ENCODE measurements around the gene OR10J4. TPM values are rescaled to one million over a fixed set of nuclear protein-coding genes. Genes with fewer than 3 reads are reported as not detected.

The OR10J4 gene
- not detected for polyA plus RNA-seq (2012; ENCODE audit: missing spikeins)

- no peak for FAIRE-seq
- TF ChIP-seq POLR2AphosphoS5 (IDR thresholded peaks at IDR 0.05; ENCODE audit: low read depth, low read length) = no peak
- TF ChIP-seq TAF1 (IDR thresholded peaks at IDR 0.05; ENCODE audit: borderline replicate concordance, low read depth, low read length) = no peak
- no peak for TF ChIP-seq POLR2A (IDR thresholded peaks at IDR 0.05; ENCODE audit: low read depth, low read length)
- no peak for DNase-seq (ENCODE audit: insufficient read length)
Observed at GRCh38 chr1:159431904-159432303, at the start of gene OR10J4. Gene OR10J4, plus strand, starts transcription at chr1:159432204.

GRCh38 chr1:159406821-159407220 lies 25.2 kb upstream of the OR10J4 start:
- DNase-seq (ENCODE audit: insufficient read length) (no peak), FAIRE-seq (no peak)
- TF ChIP-seq POLR2AphosphoS5 (IDR thresholded peaks at IDR 0.05; ENCODE audit: low read depth, low read length) (no peak), POLR2A (IDR thresholded peaks at IDR 0.05; ENCODE audit: low read depth, low read length) (no peak), TAF1 (IDR thresholded peaks at IDR 0.05; ENCODE audit: borderline replicate concordance, low read depth, low read length) (no peak)

GRCh38 chr1:159408862-159409400 lies 23.1 kb upstream of the OR10J4 start:
- no peak for DNase-seq (ENCODE audit: insufficient read length)
- no peak for FAIRE-seq
- TF ChIP-seq POLR2A (IDR thresholded peaks at IDR 0.05; ENCODE audit: low read depth, low read length) (no peak), POLR2AphosphoS5 (IDR thresholded peaks at IDR 0.05; ENCODE audit: low read depth, low read length) (no peak), TAF1 (IDR thresholded peaks at IDR 0.05; ENCODE audit: borderline replicate concordance, low read depth, low read length) (no peak)

GRCh38 chr1:159421821-159422220 lies 10.2 kb upstream of the OR10J4 start:
- DNase-seq (ENCODE audit: insufficient read length) = no peak
- no peak for FAIRE-seq
- no peak for TF ChIP-seq TAF1 (IDR thresholded peaks at IDR 0.05; ENCODE audit: borderline replicate concordance, low read depth, low read length)
- no peak for TF ChIP-seq POLR2AphosphoS5 (IDR thresholded peaks at IDR 0.05; ENCODE audit: low read depth, low read length)
- no peak for TF ChIP-seq POLR2A (IDR thresholded peaks at IDR 0.05; ENCODE audit: low read depth, low read length)

GRCh38 chr1:159428536-159428935 lies 3.5 kb upstream of the OR10J4 start:
- DNase-seq (ENCODE audit: insufficient read length) (no peak), FAIRE-seq (no peak)

GRCh38 chr1:159429074-159429861 lies 2.7 kb upstream of the OR10J4 start:
- TF ChIP-seq POLR2A (IDR thresholded peaks at IDR 0.05; ENCODE audit: low read depth, low read length) (no peak), TAF1 (IDR thresholded peaks at IDR 0.05; ENCODE audit: borderline replicate concordance, low read depth, low read length) (no peak), POLR2AphosphoS5 (IDR thresholded peaks at IDR 0.05; ENCODE audit: low read depth, low read length) (no peak)
- FAIRE-seq (no peak), DNase-seq (ENCODE audit: insufficient read length) (no peak)

More at GRCh38 chr1:159428536-159428935, 3.5 kb upstream of the OR10J4 start:
- no peak for TF ChIP-seq POLR2A (IDR thresholded peaks at IDR 0.05; ENCODE audit: low read depth, low read length)
- no peak for TF ChIP-seq TAF1 (IDR thresholded peaks at IDR 0.05; ENCODE audit: borderline replicate concordance, low read depth, low read length)
- no peak for TF ChIP-seq POLR2AphosphoS5 (IDR thresholded peaks at IDR 0.05; ENCODE audit: low read depth, low read length)

GRCh38 chr1:159430985-159431384 lies 1.0 kb upstream of the OR10J4 start:
- no peak for TF ChIP-seq TAF1 (IDR thresholded peaks at IDR 0.05; ENCODE audit: borderline replicate concordance, low read depth, low read length)
- no peak for TF ChIP-seq POLR2AphosphoS5 (IDR thresholded peaks at IDR 0.05; ENCODE audit: low read depth, low read length)
- TF ChIP-seq POLR2A (IDR thresholded peaks at IDR 0.05; ENCODE audit: low read depth, low read length) = no peak
- DNase-seq (ENCODE audit: insufficient read length) (no peak), FAIRE-seq (no peak)

- FAIRE-seq (no peak), DNase-seq (ENCODE audit: insufficient read length) (no peak)
- TF ChIP-seq POLR2A (IDR thresholded peaks at IDR 0.05; ENCODE audit: low read depth, low read length) (no peak), TAF1 (IDR thresholded peaks at IDR 0.05; ENCODE audit: borderline replicate concordance, low read depth, low read length) (no peak), POLR2AphosphoS5 (IDR thresholded peaks at IDR 0.05; ENCODE audit: low read depth, low read length) (no peak)
Observed at GRCh38 chr1:159436469-159436868, 4.5 kb downstream of the OR10J4 start.

GRCh38 chr1:159439422-159439821 lies 7.4 kb downstream of the OR10J4 start, which contains the start of gene OR10J1:
Gene OR10J1, plus strand, starts transcription at chr1:159439722. Its CDS starts 70 bp downstream, at chr1:159439792.
- TF ChIP-seq POLR2AphosphoS5 (IDR thresholded peaks at IDR 0.05; ENCODE audit: low read depth, low read length) (no peak), POLR2A (IDR thresholded peaks at IDR 0.05; ENCODE audit: low read depth, low read length) (no peak), TAF1 (IDR thresholded peaks at IDR 0.05; ENCODE audit: borderline replicate concordance, low read depth, low read length) (no peak)
- no peak for FAIRE-seq
- DNase-seq (ENCODE audit: insufficient read length) = no peak

- DNase-seq (ENCODE audit: insufficient read length) (no peak), FAIRE-seq (no peak)
Observed at GRCh38 chr1:159441360-159441759, 9.4 kb downstream of the OR10J4 start.

GRCh38 chr1:159442428-159442827 lies 10.4 kb downstream of the OR10J4 start:
- FAIRE-seq (no peak), DNase-seq (ENCODE audit: insufficient read length) (no peak)
- no peak for TF ChIP-seq TAF1 (IDR thresholded peaks at IDR 0.05; ENCODE audit: borderline replicate concordance, low read depth, low read length)
- no peak for TF ChIP-seq POLR2AphosphoS5 (IDR thresholded peaks at IDR 0.05; ENCODE audit: low read depth, low read length)
- no peak for TF ChIP-seq POLR2A (IDR thresholded peaks at IDR 0.05; ENCODE audit: low read depth, low read length)

More at GRCh38 chr1:159441360-159441759, 9.4 kb downstream of the OR10J4 start:
- TF ChIP-seq POLR2AphosphoS5 (IDR thresholded peaks at IDR 0.05; ENCODE audit: low read depth, low read length) (no peak), TAF1 (IDR thresholded peaks at IDR 0.05; ENCODE audit: borderline replicate concordance, low read depth, low read length) (no peak), POLR2A (IDR thresholded peaks at IDR 0.05; ENCODE audit: low read depth, low read length) (no peak)
